ENCODE results near the gene PLEKHJ1.

Gene PLEKHJ1

DNA sequence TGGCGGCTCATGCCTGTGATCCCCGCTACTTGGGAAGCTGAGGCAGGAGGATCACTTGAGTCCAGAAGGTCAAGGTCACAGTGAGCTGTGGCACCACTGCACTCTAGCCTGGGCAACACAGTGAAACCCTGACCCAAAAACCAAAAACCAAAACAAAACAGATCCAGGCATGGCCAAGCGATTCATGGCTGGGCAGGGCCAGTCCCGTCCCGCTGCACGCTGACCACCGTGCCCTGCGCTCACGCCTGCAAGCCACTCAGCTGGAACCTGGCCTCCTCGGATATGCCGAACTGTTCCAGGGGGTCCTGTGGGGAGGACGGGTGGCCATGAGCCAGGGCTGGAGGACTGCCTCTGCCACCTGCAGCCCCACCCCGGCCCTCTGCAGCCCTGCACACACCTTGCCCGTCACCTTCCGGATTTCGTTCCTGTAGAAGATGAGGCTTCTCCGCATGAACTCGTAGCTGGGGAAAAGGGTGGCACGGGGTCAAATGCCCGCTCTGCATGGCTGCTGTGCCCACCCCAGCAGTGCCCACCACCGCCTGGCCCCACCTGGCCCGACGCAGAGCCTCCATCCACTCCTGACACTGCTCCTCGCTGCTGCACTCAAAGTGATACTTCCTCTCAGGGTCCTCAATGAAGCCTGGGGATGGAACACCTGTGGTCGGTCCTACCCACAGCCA, 2.4 kb downstream of the PLEKHJ1 start:
- DNase-seq = no peak

DNA sequence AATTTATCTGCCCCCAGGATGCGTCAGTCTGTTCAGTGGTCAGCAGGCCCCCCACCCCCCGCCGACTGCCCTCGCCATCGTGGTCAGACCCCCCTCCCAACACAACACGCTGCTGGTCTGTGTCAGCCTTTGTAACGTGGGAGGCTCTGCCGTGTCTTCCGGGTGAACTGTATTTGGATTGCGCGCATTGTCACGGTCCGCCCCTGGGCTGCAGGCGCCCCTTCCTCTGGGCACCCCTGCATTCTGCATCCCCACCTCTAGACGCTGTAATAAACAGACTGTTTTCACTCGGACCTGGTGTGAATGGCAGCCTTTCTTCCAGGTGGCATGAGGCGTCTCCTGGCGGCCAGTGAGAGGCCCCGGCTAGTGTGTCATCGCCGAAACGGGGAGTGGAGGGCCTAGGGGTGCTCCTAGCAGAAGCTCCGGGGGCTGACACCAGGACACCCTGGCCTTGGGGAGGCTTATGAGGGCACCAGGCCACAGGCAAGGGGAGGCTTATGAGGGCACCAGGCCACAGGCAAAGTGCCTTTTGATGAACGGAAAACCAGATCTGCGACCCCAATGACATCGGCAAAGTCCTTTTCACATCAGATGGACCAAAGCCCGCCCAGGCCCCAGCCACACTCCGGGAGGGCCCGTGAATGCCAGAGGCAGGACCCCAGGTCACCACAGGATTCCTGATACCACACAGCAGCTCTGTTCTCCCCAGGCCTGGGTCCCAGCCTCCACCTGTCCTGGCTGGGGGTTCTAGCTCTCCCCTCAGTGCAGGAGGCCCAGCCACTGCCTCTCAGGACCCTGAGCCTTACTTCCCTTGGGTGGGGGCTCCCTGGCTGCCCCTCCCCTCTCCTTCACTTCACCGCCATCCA, 3.6 kb downstream of the PLEKHJ1 start:
- no peak for DNase-seq

DNA sequence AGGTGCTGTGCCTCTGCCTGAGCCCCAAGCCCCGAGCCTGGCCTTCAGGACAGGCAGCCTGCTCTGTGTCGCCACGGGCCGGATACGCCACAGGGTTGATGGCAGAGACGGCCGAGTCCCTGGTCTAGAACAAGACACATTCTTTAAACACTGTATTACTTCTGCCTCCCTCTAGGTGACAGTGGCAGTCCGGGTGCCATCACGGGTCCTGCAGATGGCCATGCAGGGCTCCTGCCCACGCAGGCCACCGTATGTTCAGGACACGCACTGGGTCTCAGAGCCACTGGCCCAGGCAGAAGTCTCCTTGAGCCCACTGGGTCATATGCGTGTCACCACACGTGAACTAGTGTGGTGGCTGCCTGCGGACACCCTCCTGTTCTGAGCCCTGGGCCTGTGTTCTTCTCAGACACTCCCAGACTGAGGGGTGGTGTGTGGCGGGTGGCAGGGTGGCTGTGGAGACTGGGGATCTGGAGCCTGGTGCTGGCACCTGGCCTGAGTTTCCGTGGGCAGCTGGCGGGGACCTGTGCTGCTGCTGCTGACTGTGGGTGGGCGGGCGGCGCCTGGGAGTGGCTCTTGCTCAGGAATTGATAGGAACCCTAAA, 4.4 kb downstream of the PLEKHJ1 start:
- peak; percentile 66 for DNase-seq

DNA sequence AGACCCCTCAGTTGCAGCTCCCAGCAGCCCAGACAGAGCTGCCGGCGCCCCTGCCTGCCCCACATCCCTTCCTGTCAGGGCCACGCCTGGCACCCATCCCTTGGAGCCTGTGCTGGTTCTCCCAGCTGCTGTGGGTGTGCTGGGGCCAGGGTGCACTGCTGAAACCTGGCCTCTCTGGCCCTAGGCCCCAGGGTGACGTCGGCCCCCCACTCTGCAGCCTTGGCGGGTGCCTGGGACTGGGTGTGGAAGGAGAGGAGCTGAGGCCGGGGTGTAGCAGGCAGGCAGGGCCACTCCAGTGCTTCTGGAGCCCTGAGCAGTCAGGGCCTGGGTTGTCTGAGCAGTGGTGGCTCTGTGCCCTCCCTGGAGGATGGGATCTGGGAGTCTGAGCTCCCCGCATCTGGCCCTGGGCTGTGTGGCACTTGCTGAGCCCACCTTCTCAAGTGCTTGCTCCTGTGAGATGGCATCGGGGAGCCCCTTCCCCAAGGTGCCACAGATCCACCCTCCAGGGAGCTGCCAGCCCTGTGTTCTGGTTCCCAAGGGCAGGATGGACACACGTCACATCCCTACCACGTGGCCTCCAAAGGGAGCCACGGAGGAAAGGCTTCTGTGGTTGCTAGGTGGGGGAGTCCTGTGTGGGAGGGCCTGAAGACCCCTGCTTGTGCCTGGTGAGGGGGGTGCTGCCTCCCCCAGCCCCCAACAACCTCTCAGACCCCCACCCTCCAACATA, 5.2 kb downstream of the PLEKHJ1 start:
- no peak for DNase-seq

DNA sequence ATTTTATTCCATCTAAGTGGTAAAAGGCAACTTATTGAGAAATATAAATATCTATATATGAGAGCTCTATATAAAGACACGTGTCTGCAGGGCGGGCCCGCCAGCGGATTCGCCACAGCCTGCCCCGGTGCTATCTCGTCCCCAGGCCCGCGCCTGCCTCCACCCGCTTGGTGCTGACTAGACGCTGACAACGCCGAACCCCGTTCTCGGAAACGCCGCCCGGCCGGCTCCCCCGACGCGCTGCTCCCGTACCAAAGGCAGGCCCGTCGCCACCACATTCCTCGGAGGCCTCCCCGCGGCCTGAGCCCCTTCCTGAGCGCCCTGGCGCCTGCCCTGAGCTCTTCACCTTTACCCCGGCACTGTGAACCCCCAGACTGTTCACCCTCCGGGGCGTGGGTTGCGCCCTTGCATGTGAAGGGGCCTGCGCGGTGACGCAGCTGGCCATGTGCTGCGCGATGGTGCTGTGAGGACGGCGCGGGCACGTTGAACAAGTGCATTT, 6.0 kb downstream of the PLEKHJ1 start:
- no peak for DNase-seq

DNA sequence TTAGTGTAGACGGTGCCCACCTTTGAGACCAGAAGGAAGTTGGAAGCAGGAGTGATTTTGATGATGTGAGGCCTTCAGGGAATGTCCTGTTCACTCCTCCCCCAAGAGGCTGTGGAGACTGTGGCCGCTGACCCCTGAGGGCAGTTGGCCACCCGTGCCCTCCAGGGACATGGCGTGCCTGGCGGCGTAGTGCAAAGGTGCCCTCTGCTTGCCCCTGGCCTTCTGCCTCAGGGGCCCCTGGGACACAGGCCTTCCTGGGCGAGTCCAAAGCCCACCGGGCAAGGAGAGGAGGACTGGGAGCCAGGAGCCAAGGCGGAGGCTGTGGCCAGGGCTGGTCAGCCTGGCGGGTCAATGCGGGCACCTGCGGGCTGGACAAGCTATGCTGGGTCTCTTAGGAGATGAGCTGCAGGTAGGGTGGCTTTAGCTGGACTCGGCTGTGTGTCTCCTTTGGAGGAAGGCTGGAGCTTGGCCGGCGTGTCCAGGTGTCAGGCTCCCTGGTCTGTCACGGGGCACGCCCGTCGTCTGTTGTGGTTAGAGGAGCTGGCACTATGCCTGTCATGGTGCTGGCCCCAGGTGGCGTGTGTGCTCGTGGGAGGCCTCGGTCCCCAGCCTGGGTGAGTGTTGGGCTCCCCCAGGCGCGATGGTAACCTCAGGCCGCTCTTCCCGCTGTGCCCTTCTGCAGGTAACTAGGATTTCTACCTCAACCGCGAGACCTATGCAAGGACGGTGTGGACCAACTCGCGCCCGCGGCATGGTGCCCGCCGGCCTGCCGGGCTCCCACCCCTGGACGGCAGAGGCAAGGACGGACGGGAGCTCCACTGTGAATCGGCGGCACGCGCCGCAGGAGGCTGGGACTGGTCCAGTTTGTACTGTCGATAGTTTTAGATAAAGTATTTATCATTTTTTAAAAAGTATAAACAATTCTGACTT, 6.8 kb downstream of the PLEKHJ1 start:
- peak; percentile 21 for DNase-seq

DNA sequence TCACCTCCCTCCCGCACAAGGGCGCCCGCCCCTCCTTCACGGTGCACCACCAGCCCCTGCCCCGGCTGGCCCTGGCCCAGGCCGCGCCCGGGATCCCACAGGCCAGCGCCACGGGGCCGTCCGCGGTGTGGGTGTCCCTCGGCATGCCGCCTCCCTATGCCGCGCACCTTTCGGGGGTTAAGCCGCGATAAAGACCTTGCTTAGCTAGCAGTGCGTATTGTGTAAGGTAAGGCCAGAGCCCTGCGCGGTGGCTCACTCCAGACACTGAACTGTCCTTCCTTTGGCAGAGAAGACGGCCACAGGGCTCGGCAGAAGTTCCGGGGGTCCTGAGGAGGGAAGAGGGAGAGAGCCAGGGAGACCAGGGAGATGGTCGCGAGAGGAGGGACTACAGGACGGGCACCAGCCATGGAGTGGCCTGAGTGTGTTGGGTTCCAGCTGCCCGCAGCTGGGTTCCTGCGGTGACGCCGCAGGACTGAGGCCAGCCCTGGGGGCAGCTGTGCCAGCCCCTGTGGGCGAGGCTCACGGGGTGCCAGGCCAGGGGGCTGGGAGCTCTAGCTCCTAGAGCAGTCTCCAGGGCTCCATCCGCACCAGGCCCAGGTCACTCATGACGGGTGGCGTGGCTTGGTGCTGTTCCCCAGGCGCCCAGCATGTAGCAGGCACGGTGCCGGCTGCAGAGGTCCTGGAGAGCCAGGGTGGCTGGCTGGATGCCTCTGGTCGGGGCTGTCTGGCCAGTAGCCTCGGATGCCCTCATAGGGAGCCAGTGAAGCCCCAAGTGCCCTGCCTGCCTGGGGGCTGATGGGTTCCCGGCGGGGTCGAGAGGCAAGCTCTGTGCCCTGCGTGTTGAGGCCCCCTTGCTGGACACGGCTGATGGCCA, 7.7 kb downstream of the PLEKHJ1 start:
- DNase-seq = no peak

DNA sequence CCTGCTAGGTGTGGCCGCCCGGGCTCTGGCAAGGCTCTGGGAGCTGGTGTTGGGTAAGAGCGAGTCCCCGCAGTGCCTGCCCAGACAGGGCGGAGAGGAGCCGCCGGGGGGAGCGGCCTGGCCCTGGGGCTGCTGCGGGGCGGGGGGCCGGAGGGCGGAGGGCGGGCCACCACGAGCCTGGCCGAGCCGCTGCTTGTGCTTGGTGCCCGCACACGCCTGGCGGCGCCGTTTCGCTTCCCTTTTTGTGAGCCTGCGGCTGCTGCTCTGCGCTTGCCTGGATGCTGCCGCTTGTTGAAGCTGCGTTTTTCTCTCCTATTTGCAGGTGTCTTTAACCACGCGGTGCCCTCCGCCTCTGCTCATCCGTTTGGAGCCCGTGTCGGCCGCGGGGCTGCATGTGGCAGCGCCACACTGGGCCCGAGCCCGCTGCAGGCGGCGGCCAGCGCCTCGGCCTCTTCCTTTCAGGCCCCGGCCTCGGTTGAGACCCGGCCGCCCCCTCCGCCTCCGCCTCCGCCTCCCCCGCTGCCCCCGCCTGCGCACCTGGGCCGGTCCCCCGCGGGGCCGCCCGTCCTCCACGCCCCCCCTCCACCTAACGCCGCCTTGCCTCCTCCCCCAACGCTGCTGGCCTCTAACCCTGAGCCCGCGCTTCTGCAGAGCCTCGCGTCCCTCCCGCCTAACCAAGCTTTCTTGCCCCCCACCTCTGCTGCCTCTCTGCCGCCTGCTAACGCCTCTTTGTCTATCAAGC, 8.5 kb downstream of the PLEKHJ1 start:
- no peak for DNase-seq

DNA sequence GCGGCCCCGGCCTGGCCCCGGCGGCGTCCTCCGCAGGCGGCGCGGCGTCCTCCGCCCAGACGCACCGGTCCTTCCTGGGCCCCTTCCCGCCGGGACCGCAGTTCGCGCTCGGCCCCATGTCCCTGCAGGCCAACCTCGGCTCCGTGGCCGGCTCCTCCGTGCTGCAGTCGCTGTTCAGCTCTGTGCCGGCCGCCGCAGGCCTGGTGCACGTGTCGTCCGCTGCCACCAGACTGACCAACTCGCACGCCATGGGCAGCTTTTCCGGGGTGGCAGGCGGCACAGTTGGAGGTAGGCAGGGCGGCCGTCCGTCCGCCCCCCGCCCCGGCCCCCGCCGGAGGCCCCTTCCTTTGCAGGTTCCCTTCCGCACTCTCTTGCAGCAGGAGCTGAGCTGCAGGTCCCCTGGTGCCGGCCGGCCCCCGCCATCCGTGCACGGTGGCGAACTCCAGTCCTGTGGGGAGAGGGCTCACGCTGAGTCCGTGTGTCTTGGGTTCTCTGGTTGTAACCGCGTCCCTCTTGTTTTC, 9.2 kb downstream of the PLEKHJ1 start:
- DNase-seq = no peak

DNA sequence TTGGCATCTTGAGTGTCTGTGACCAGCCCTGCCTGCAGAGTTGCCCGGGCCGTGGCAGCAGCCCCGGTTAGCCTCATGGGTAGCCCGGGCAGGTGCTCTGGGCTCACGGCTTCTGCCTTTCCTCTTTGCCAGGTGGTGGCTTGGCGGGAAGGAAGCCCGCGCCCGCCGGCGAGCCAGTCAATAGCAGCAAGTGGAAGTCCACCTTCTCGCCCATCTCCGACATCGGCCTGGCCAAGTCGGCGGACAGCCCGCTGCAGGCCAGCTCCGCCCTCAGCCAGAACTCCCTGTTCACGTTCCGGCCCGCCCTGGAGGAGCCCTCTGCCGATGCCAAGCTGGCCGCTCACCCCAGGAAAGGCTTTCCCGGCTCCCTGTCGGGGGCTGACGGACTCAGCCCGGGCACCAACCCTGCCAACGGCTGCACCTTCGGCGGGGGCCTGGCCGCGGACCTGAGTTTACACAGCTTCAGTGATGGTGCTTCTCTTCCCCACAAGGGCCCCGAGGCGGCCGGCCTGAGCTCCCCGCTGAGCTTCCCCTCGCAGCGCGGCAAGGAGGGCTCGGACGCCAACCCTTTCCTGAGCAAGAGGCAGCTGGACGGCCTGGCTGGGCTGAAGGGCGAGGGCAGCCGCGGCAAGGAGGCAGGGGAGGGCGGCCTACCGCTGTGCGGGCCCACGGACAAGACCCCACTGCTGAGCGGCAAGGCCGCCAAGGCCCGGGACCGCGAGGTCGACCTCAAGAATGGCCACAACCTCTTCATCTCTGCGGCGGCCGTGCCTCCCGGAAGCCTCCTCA, 9.9 kb downstream of the PLEKHJ1 start:
- no peak for DNase-seq

DNA sequence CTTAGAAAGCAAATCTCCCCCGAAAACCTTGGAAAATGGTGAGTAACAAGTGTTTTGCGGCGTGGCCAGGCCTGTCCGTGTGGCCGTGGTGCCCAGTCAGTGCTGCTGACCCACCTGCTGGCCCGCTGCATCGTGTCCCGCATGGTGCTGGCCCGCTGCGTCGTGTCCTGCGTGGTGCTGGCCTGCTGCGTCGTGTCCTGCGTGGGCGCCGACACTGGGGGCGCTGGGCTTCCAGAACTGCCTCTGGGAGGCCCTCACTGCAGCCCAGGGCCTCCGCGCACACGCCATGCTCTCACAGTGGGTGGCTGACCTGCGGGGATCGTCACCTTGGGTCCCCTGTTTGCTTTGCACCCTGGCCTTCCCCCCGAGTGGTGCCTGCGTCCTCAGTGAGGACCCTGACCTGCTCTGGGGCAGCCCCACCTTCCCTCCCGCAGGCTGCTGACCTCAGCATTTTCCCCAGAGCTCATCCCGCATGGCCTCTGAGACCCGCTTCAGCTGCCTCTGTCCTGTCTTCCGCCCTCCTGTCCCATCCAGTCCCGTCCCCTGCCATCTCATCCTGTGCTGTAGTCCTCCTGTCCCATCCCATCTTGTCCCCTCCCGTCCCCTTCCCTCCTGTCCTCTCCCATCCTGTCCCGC, 10.6 kb downstream of the PLEKHJ1 start:
- DNase-seq = no peak

DNA sequence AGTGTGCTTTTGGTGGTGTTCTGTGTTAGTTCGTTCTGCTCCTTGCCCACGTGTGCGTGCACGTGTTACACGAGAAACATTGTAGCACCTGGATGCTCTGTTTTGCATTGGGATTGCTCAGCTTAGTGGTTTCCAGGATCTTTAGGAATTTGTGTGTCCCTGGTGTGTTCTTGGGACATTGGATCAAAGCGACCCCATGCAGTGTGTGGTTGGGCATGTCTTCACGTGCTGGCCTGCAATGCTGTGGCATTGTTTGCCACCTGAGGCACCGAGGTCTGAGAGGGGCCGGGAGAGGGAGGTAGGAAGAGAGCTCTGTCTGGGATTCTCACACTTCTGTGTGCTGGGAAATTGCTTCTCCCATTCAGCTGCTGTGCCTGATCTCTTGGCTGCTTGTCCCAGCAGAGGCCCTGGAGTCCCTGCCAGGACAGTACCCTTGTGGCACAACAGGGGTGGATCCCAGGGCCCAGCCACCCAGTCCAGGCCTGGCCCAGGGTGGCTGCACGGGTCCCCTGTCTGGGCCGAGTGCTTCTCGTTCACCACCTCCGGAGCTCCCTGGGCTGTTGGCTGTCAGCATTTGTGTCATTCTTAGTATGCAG, 11.3 kb downstream of the PLEKHJ1 start:
- DNase-seq = no peak

DNA sequence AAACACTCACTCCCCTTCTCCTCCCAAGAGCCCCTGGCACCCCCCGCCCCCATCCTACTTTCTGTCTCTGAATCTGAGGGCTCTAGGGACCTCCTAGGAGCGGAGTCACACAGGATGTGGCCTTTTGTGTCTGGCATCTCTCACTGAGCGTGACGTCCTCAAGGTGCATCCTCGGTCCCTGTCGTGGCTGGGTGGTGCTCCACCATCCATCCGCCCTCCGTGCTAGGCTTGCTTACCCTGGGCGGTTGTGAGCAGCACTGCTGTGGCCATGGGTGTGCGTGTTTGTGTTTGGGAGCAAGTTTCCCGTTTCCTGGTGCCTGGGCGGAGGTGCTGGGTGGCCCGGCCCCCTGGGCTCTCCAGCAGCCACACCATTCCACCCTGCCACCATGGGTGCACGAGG, 12.2 kb downstream of the PLEKHJ1 start:
- DNase-seq = no peak

DNA sequence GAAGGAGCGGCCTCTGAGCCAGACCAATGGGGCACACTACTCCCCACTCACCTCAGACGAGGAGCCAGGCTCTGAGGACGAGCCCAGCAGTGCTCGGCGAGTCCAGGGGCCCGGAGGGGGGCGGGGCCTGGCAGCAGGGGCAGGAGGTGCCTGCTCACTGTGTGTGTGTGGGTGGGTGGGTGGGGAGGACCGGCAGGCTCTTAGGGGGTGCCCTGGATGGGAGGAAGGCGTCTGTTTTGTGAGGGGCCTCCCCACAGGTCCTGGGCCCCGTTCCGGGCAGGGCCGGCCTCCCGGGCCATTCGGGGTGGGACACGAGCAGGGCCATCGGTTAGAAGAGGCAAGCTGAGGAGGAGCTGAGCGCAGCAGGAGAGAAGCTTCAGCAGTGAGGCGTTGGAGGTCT, 12.7 kb downstream of the PLEKHJ1 start:
- no peak for DNase-seq

DNA sequence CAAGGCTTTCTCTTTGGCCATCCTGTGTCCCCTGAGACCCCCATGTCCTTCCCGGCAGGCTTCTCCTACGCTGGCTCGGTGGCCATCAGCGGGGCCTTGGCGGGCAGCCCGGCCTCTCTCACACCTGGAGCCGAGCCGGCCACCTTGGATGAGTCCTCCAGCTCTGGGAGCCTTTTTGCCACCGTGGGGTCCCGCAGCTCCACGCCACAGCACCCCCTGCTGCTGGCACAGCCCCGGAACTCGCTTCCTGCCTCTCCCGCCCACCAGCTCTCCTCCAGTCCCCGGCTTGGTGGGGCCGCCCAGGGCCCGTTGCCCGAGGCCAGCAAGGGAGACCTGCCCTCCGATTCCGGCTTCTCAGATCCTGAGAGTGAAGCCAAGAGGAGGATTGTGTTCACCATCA, 14.2 kb downstream of the PLEKHJ1 start:
- no peak for DNase-seq

DNA sequence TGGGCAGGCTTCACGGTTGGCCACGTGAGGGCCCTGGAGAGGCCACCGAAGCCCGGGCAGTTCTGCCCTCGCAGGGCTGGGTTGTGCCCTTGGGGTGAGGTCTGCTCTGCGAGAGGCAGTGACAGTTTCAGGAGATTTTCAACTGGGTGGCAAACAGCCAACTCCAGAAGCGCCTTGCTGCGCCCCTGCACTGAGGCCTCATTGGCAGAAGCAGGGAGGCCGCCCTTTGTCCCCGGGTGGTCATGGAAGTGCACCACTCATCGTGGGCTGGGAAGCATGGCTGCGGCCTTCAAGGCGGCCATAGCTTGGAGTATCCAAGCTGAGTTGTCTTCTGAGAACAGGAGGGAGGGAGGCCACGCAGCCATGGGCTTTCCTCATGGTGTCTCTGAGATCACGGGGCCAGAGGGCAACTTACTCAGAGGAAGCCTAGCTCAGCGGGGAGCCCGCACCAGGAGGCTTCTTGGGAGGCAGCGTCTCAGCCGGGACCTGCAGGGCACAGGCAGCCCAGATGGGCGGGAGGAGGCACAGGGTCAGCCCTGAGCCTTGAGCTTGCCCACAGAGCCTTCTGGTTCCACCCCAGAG, 14.8 kb downstream of the PLEKHJ1 start:
- DNase-seq = no peak

DNA sequence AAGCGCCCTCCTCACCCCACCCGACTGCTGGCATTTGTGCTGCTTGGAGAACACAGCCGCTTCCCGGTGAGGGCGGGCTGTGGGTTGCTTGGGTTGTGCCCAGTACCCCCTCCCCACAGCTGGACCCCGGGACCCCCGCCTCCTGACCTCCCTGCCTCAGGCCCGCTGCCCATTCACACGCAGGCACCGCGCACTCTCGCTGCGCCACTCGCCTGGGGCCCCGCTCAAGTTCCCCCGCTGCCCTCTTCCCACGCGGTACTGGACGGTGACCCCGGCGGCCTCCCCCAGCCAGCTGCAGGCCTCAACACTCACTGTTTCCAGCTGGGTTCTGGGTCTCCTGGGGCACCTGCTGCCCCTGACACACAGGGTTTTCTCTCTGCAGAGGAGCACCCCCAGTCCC, 16.4 kb downstream of the PLEKHJ1 start:
- no peak for DNase-seq

DNA sequence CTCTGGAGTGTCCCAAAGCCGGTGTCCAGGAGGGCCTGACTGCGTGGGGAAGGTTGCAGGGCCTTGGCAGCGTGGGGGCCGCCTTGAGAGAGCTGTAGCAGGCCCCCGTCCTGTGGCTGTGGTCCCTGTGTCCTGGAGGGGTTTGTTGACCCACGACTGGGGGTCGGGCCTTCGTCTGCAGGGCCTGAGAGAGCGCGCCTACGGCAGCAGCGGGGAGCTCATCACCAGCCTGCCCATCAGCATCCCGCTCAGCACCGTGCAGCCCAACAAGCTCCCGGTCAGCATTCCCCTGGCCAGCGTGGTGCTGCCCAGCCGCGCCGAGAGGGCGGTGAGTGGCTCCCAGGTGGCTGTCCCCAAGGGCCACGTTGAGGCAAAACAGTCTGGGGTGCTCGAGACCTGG, 18.5 kb downstream of the PLEKHJ1 start:
- no peak for DNase-seq

Data from hematopoietic multipotent progenitor cell treated with erythropoietin and hydrocortisone succinate and interleukin-3 and kit ligand, for 4 days (in vitro differentiated cells).